ENCODE data around the gene MAGT1.
A peak's percentile ranks its signal among the peaks of the same experiment; 100 is the strongest.
"Not testable (repeated sequence)": the region's sequence is repeated elsewhere in the genome, so short reads cannot be mapped to it uniquely, and the experiment has no call there.

The MAGT1 gene

DNA sequence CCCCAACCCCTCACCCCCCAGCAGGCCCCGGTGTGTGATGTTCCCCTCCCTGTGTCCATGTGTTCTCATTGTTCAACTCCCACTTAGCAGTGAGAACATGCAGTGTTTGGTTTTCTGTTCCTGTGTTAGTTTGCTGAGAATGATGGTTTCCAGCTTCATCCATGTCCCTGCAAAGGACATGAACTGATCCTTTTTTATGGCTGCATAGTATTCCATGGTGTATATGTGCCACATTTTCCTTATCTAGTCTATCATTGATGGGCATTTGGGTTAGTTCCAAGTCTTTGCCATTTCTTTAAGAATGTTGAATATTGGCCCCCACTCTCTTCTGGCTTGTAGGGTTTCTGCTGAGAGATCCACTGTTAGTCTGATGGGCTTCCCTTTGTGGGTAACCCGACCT is 73.2 kb downstream of the MAGT1 start:
- not testable (repeated sequence) for DNase-seq

GRCh38 chrX:77820091-77820727 is 75.0 kb downstream of the MAGT1 start:
- no peak for DNase-seq

GRCh38 chrX:77814210-77814609 is 81.0 kb downstream of the MAGT1 start:
- no peak for DNase-seq

DNA sequence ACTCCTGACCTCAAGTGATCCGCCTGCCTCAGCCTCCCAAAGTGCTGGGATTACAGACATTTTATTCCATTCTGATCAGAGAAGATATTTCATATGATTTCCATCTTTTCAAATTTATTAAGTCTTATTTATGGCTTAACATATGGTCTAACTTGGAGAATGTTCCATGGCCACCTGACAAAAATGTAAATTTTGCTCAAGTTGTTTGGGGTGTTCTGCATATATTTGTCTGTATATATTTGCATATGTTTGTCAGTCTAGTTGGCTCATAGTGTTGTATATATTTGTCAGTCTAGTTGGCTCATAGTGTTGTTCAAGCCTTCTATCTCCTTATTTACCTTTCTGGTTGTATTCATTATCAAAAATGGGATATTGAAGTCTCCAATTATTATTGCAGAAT is 93.0 kb downstream of the MAGT1 start:
- DNase-seq, result no peak

- DNase-seq, result no peak
Measured at GRCh38 chrX:77795124-77795523, 100.1 kb downstream of the MAGT1 start.

DNA sequence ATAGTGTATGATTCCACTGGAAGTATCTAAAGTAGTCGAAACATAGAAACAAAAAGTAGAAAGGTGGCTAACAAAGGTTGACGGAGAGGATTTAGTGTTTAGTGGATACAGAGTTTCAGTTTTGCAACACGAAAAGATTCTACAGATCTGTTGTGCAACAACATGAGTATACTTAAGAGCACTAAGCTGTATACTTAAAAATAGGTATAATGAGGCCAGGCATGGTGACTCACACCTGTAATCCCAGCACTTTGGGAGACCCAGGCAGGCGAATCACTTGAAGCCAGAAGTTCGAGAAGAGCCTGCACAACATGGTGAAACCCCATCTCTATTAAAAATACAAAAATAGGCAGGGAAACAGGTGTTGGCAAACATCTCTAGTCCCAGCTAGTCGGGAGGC is 101.3 kb downstream of the MAGT1 start:
- DNase-seq, result no peak

DNA sequence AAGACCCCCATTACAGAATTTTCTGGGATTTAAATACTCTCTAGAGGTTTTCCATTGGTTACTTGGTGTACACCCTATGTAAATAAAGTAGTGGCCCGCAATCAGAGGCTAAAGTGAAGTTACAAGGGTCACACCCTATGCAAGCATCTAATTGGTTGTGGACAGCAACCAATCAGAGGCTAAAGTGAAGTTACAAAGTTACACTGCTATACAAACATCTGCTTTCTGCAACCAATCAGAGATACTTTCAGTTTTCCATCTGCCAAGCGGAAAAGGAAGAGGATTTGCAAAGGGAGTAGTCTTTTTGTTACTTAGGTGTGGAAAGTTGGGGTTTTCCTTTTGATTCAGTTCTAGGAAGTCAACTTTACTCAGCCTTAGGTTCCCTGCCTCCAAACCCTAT is 107.2 kb downstream of the MAGT1 start:
- DNase-seq, result no peak

- DNase-seq, result no peak
Measured at GRCh38 chrX:77786365-77786680, 108.9 kb downstream of the MAGT1 start.

DNA sequence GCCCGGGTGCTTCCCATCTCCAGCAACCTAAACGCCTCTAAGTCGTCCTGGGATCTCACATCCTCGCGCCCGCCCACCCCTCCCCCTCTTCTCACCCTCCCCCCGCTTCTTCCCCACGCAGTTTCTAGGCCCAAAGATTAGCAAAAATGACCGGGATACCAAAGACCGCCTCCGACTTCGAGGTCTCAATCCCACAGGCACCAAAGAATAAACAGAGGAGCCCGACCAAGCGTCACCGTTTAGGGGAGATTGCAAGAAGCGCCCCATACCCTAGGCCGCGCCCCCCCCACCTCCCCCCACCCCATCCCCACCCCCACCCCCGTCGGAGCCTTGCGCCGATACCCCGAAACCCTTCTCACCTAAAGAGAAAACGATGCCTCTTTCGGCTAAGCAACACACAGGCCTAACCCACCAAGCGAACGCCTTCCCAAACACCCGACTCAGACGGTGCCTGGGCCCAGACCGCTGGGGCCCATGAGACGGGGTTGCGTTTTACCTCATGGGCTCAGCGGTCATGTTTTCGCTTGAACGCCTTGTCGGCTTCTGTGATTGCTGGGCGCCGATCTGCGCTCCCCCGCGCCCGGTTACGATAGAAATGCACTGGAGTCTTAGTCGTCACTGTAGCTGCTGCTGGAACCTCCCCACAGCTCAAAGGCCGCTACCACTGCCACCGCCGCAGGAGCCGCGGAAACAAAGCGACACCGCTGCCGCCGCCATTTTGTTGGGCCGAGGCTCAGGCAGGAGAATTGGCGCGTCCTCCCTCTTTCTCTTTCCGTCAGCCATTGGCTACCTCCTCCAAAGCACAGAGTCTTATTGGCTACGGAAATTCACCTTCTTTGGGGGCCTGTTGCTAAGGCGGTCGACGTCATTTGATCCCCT is 109.5 kb downstream of the MAGT1 start, which contains the start of gene ATRX:
Gene ATRX (minus strand): TSS at position 731 of the 879 bp plus-strand sequence. CDS start 215 bp downstream, at position 516.
- DNase-seq, result peak; percentile 83

- no peak for DNase-seq
Measured at GRCh38 chrX:77779695-77780094, 115.5 kb downstream of the MAGT1 start.

DNA sequence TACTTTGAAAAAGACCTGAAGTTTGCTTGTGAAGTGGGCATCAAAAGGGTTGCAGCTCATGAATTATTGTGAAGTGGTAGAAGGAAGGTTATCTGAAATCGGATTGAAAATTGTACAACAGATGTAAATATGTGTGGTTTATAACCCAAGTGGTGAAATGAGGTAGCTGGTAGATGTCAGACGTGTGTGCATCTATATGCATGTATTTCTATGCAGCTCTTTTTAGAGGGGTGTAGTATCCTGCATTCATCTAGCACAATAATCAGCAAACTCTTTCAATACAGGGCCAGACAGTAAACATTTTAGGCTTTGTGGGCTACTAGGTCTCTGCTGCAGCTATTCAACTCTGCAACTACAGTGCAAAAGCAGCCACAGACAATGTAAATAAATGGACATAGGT is 118.6 kb downstream of the MAGT1 start:
- no peak for DNase-seq
